T-helper 17 cell (primary cell): ENCODE measurements around the gene KRT40. TPM values are rescaled to one million over a fixed set of nuclear protein-coding genes. Genes with fewer than 3 reads are reported as not detected.
A peak's percentile ranks its signal among the peaks of the same experiment; 100 is the strongest.

Experiments used
- ATAC-seq: fragments of 150-1000 bp; cut with Tn5 transposase; 2 replicates; pipeline ENCODE4 v1.10.0; 2021; ENCODE audit warnings: mild to moderate bottlenecking, moderate library complexity
- DNase-seq, 3 donors: peaks; one replicate each; pipeline versions ENCODE4 v3.0.0 to v3.0.0-alpha.2; 2020 to 2021
- H3K9me3 ChIP-seq: one replicate; pipeline ENCODE4 v1.7.0; 2013; ENCODE audit warnings: low read length, mild to moderate bottlenecking; ENCODE audit not compliant: control insufficient read depth, poor library complexity, severe bottlenecking
- H3K27ac Mint-ChIP-seq: one replicate; pipeline ENCODE4 v1.8.0; 2022; ENCODE audit warnings: mild to moderate bottlenecking, moderate library complexity, mixed read lengths
- H3K27me3 Mint-ChIP-seq: one replicate; pipeline ENCODE4 v1.8.0; 2022; ENCODE audit warnings: mixed read lengths
- H3K36me3 Mint-ChIP-seq: one replicate; pipeline ENCODE4 v1.8.0; 2022; ENCODE audit warnings: low read depth, mixed read lengths
- H3K4me1 Mint-ChIP-seq: one replicate; pipeline ENCODE4 v1.8.0; 2022; ENCODE audit warnings: mild to moderate bottlenecking, mixed read lengths
- H3K4me3 Mint-ChIP-seq: one replicate; pipeline ENCODE4 v1.8.0; 2022; ENCODE audit warnings: mild to moderate bottlenecking, moderate library complexity, mixed read lengths
- total RNA-seq, 4 donors: library from RNA in 2 of 4; stranded (reverse) in 2 of 4; gene quantifications; one replicate each; pipeline ENCODE4 v1.2.3 and lab custom pipeline; 2022 to 2026

Gene KRT40
- total RNA-seq, 2 donors from 2014 or later, result not detected

DNA sequence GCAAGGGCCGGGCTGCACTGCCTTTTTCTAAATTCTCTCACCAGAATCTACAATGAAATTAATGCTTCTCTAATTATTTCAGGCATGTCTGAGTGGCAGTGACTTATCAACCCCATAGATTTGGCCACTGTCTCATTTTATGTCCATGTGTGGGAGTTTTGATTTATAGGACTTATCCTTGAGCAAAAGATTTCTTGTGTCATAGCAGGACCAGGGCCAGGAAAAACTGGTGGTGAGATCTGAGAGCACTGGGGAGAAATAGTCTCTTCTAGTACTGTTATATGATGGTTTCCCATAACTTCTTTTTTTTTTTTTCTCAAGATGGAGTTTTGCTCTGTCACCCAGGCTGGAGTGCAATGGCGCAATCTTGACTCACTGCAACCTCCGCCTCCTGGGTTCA is 45.1 kb downstream of the KRT40 start:
- ATAC-seq (no peak), DNase-seq (no peak)
- H3K9me3 ChIP-seq, result no peaks in the 10 kb centered on the region
- Mint-ChIP-seq H3K4me1 (peaks cover 4% of the 10 kb centered on the region), H3K4me3 (no peak overlapping the region), H3K27ac (no peak overlapping the region), H3K27me3 (peaks cover 38% of the 10 kb centered on the region), H3K36me3 (peaks cover 3% of the 10 kb centered on the region)

DNA sequence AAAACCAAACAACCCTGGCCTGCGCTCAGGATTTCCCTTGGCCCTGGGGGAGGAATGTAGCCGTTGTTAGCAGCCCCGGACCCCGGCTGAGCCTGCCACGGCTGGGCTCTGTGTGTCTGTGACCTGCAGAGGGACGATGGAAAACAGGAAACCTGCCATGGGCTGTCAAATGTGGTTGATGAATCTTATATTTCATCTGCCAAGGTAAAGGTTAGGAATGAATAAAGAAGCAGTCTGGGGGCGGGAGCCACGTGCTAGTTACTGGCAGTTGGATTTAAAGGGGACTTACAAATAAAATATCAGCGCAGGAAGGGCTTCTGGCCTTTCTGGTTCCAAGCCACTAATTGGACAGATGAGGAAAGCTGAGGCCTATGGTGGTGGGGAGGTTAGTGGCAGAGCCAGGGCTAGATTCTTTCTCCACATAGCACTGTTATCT is 46.7 kb downstream of the KRT40 start, which contains the start of gene KRT23:
Gene KRT23 (minus strand): TSS at position 263 of the 436 bp plus-strand sequence. CDS start 1,043 bp downstream, outside the sequence.
- DNase-seq, result no peak
- Mint-ChIP-seq H3K27me3 (peaks cover 45% of the 10 kb centered on the region), H3K27ac (no peak within 1 kb of the TSS), H3K4me1 (peaks cover 4% of the 10 kb centered on the region), H3K4me3 (no peak within 1 kb of the TSS), H3K36me3 (no peaks in the 10 kb centered on the region)
- ATAC-seq, result no peak
- no peaks in the 10 kb centered on the region for H3K9me3 ChIP-seq

DNA sequence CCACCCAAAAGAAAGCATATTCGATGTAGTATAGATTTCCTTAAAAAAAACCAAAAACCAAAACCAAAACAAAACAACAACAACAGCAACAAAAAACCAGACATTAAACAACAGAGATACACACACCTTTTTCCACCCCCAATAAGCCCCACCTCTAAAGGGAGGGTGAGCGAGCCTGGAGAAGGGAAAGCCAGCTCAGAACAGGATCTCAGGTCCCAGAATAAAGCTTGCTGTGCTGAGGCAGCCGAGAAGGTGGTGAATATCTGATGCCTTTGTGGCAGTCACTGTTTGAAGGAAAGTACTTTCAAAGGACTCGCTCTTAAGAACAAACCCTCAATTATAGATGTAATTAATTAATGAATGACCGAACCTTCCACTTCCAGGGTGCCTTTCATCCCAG is 47.1 kb downstream of the KRT40 start:
- H3K4me1 Mint-ChIP-seq, result peaks cover 4% of the 10 kb centered on the region
- H3K4me3 Mint-ChIP-seq, result no peak overlapping the region
- no peak overlapping the region for H3K27ac Mint-ChIP-seq
- no peaks in the 10 kb centered on the region for H3K36me3 Mint-ChIP-seq
- ATAC-seq, result no peak
- no peak for DNase-seq
- peaks cover 46% of the 10 kb centered on the region for H3K27me3 Mint-ChIP-seq
- H3K9me3 ChIP-seq, result no peaks in the 10 kb centered on the region

DNA sequence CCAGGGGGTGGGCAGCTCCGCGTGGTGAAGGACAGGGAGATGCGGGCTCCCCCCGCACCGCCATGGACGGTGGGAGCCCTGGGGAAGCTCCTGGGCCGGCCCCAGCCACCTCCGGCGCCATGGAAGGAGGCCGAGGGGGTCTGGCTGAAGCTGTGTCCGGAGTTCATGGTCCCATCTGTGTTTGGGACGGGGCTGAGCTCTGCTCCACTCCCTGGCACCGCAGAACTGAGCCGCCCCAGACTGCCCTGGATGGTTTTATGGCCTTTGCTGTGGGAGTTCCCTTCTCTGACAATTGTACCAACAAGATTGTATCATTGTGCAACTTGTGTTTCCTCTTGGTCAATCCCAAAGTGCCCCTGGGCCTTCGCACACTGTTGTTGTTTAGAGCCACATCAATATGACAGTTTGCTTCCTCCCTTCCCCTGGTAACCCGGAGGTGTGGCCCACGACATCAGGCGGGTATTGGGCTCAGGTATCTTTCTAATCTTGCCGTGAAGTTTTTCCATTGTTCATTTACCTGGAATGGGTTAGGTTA is 47.6 kb downstream of the KRT40 start:
- H3K27me3 Mint-ChIP-seq, result peaks cover 46% of the 10 kb centered on the region

DNA sequence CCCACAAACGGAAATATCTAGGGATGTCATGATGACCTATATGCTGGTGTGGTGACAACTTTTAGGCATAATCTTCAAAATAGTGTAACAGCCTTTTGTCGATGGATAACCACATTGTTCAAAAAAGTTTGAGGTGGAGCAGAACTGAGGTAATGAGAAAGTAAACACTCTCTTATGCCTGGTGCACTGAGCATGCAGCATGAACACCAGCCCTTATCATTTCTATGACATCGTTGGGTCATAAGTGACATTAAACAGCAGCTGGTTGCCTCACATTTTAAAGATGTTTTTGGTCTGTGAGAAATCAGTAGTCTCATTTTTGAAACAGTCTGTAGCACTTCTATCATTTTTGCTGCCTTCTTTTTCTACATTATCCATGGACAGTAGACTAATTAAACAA is 48.5 kb downstream of the KRT40 start:
- no peaks in the 10 kb centered on the region for H3K9me3 ChIP-seq
- peaks cover 46% of the 10 kb centered on the region for H3K27me3 Mint-ChIP-seq
- H3K4me3 Mint-ChIP-seq, result no peak overlapping the region
- no peaks in the 10 kb centered on the region for H3K36me3 Mint-ChIP-seq
- ATAC-seq (peak; percentile 71), DNase-seq (no peak)
- peak overlapping the region; percentile 63 for H3K27ac Mint-ChIP-seq
- H3K4me1 Mint-ChIP-seq, result peaks cover 4% of the 10 kb centered on the region

More for the DNA sequence above, 47.6 kb downstream of the KRT40 start:
- peaks cover 4% of the 10 kb centered on the region for H3K4me1 Mint-ChIP-seq
- no peaks in the 10 kb centered on the region for H3K36me3 Mint-ChIP-seq
- H3K27ac Mint-ChIP-seq, result no peak overlapping the region
- no peak overlapping the region for H3K4me3 Mint-ChIP-seq
- ATAC-seq, result no peak
- no peak for DNase-seq
- no peaks in the 10 kb centered on the region for H3K9me3 ChIP-seq

DNA sequence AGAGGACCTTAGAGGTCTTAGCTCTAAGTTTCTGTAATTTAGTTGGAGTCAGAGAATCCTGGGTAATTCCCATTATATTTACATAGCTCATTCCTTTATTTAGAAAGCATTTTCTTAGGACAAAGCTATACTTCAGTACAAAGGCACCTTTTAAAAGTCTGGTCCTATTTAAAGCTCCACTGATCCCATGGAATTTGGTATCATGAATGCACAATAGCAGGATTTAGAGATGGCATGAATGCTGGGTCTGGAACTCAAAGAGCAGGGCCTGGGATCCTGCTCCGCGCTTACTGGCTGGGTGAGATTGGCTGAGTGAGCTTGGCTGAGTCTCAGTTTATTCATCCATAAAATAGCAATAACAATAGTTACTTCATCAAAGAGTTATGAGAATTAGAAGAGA is 51.5 kb downstream of the KRT40 start:
- DNase-seq (no peak), ATAC-seq (no peak)
- peaks cover 4% of the 10 kb centered on the region for H3K4me1 Mint-ChIP-seq
- H3K36me3 Mint-ChIP-seq, result no peaks in the 10 kb centered on the region
- peaks cover 56% of the 10 kb centered on the region for H3K27me3 Mint-ChIP-seq
- H3K4me3 Mint-ChIP-seq, result no peak overlapping the region
- no peak overlapping the region for H3K27ac Mint-ChIP-seq
- H3K9me3 ChIP-seq, result no peaks in the 10 kb centered on the region

DNA sequence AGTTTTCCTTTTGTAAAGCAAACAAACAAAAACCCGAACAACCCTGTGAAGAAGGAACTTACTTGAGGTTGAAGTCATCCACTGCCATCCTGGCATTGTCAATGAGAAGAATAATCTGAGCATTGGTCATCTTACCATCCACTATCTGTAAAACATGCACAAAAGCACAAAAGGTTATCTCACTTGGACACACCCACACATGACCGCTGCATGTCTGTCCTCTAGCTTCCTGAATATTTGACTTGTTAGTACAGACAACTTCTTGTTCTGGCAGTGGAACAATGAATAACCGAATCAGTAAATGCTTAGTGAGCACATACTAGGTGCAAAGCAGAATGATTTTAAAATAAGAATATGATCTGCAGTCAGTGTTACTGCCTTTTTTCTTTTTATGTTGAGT is 52.8 kb downstream of the KRT40 start:
- DNase-seq (no peak), ATAC-seq (no peak)
- H3K4me3 Mint-ChIP-seq, result no peak overlapping the region
- peaks cover 3% of the 10 kb centered on the region for H3K4me1 Mint-ChIP-seq
- peaks cover 4% of the 10 kb centered on the region for H3K36me3 Mint-ChIP-seq
- H3K27ac Mint-ChIP-seq, result no peak overlapping the region
- H3K27me3 Mint-ChIP-seq, result peaks cover 58% of the 10 kb centered on the region
- H3K9me3 ChIP-seq, result no peaks in the 10 kb centered on the region

Other genes with a start within 250 kb of the KRT40 start
- gene KRT25, start 229.0 kb downstream of the KRT40 start, total RNA-seq, result not detected
- gene KRT26, start 212.1 kb downstream of the KRT40 start, total RNA-seq, result not detected
- not detected for gene KRT27, start 201.8 kb downstream of the KRT40 start, total RNA-seq
- gene KRT28, start 184.4 kb downstream of the KRT40 start, total RNA-seq, result not detected
- gene KRT10, start 161.7 kb downstream of the KRT40 start, total RNA-seq, result 10 to 100 TPM; 25.2 to 28.3 TPM
- gene KRT12, start 117.1 kb downstream of the KRT40 start, total RNA-seq, result not detected
- not detected for gene KRT20, start 99.1 kb downstream of the KRT40 start, total RNA-seq
- not detected for gene KRT23, start 46.7 kb downstream of the KRT40 start, total RNA-seq
- gene KRT39, start 17.4 kb downstream of the KRT40 start, total RNA-seq, result not detected
- not detected for gene KRTAP3-3, start 9.8 kb upstream of the KRT40 start, total RNA-seq
- gene KRTAP3-2, start 15.6 kb upstream of the KRT40 start, total RNA-seq, result not detected
- not detected for gene KRTAP3-1, start 24.8 kb upstream of the KRT40 start, total RNA-seq
- not detected for gene KRTAP1-5, start 42.9 kb upstream of the KRT40 start, total RNA-seq
- not detected for gene KRTAP1-4, start 45.9 kb upstream of the KRT40 start, total RNA-seq
- not detected for gene KRTAP1-3, start 50.5 kb upstream of the KRT40 start, total RNA-seq
- not detected for gene KRTAP1-1, start 57.1 kb upstream of the KRT40 start, total RNA-seq
- gene KRTAP2-1, start 63.0 kb upstream of the KRT40 start, total RNA-seq, result not detected
- not detected for gene KRTAP2-2, start 70.9 kb upstream of the KRT40 start, total RNA-seq
- gene KRTAP2-3, start 75.8 kb upstream of the KRT40 start, total RNA-seq, result not detected
- gene KRTAP2-4, start 81.6 kb upstream of the KRT40 start, total RNA-seq, result not detected
- gene KRTAP4-7, start 99.8 kb upstream of the KRT40 start, total RNA-seq, result not detected
- gene KRTAP4-8, start 113.8 kb upstream of the KRT40 start, total RNA-seq, result not detected
- not detected for gene KRTAP4-16, start 117.9 kb upstream of the KRT40 start, total RNA-seq
- not detected for gene KRTAP4-9, start 121.1 kb upstream of the KRT40 start, total RNA-seq
- not detected for gene KRTAP4-11, start 134.0 kb upstream of the KRT40 start, total RNA-seq
- not detected for gene KRTAP4-12, start 139.9 kb upstream of the KRT40 start, total RNA-seq
- gene KRTAP4-6, start 156.2 kb upstream of the KRT40 start, total RNA-seq, result not detected
- not detected for gene KRTAP4-5, start 165.5 kb upstream of the KRT40 start, total RNA-seq
- gene KRTAP4-4, start 176.4 kb upstream of the KRT40 start, total RNA-seq, result not detected
- not detected for gene KRTAP4-3, start 183.9 kb upstream of the KRT40 start, total RNA-seq
- not detected for gene KRTAP4-2, start 193.9 kb upstream of the KRT40 start, total RNA-seq
- gene KRTAP4-1, start 200.6 kb upstream of the KRT40 start, total RNA-seq, result not detected
- gene KRTAP9-1, start 205.6 kb upstream of the KRT40 start, total RNA-seq, result not detected
- gene KRTAP9-2, start 242.3 kb upstream of the KRT40 start, total RNA-seq, result not detected
- not detected for gene KRTAP9-3, start 248.1 kb upstream of the KRT40 start, total RNA-seq